ENCODE results near the gene KRT13. TPM values are rescaled to one million over a fixed set of nuclear protein-coding genes. Genes with fewer than 3 reads are reported as not detected.

KRT13 gene
- total RNA-seq, 2 donors from 2014 or later: not detected

GRCh38 chr17:41538565-41538991 is 33.2 kb upstream of the KRT13 start:
- Histone ChIP-seq H3K4me3 (no peak overlapping the region), H3K27ac (no peak overlapping the region), H3K27me3 (no peaks in the 10 kb centered on the region), H3K36me3 (replicated peaks in 1 of 2; ENCODE audit: insufficient read depth in 1 of 2, low read depth in 2 of 2) (no peaks in the 10 kb centered on the region), H3K9me3 (no peaks in the 10 kb centered on the region), H3K4me1 (no peaks in the 10 kb centered on the region)
- 70 to 74% methylated on average over 5 of the region's 5 CpGs for WGBS, 2 donors
- intact Hi-C loops (cut with DNase I): no loop called here
- DNase-seq (no peak), ATAC-seq (no peak)
- TF ChIP-seq, protein P1, sequence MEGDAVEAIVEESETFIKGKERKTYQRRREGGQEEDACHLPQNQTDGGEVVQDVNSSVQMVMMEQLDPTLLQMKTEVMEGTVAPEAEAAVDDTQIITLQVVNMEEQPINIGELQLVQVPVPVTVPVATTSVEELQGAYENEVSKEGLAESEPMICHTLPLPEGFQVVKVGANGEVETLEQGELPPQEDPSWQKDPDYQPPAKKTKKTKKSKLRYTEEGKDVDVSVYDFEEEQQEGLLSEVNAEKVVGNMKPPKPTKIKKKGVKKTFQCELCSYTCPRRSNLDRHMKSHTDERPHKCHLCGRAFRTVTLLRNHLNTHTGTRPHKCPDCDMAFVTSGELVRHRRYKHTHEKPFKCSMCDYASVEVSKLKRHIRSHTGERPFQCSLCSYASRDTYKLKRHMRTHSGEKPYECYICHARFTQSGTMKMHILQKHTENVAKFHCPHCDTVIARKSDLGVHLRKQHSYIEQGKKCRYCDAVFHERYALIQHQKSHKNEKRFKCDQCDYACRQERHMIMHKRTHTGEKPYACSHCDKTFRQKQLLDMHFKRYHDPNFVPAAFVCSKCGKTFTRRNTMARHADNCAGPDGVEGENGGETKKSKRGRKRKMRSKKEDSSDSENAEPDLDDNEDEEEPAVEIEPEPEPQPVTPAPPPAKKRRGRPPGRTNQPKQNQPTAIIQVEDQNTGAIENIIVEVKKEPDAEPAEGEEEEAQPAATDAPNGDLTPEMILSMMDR (IDR thresholded peaks at IDR 0.05): no peak
- TF ChIP-seq POLR2A (IDR thresholded peaks at IDR 0.05): no peak

- TF ChIP-seq, protein P1 (IDR thresholded peaks at IDR 0.05): no peak
- no peak for TF ChIP-seq POLR2A (IDR thresholded peaks at IDR 0.05)
- Histone ChIP-seq H3K9me3 (no peaks in the 10 kb centered on the region), H3K4me3 (no peak overlapping the region), H3K36me3 (replicated peaks in 1 of 2; ENCODE audit: insufficient read depth in 1 of 2, low read depth in 2 of 2) (no peaks in the 10 kb centered on the region), H3K27me3 (no peaks in the 10 kb centered on the region), H3K4me1 (no peaks in the 10 kb centered on the region), H3K27ac (no peak overlapping the region)
- ATAC-seq (no peak), DNase-seq (no peak)
- intact Hi-C loops (cut with DNase I): no loop called here
- WGBS, 2 donors: 85 to 89% methylated on average over 4 to 9 of the region's 9 CpGs
Measured at GRCh38 chr17:41537990-41538389, 32.6 kb upstream of the KRT13 start.

- no peak overlapping the region for H3K27ac ChIP-seq
- no peaks in the 10 kb centered on the region for H3K36me3 ChIP-seq (replicated peaks in 1 of 2; ENCODE audit: insufficient read depth in 1 of 2, low read depth in 2 of 2)
- no peaks in the 10 kb centered on the region for H3K27me3 ChIP-seq
- TF ChIP-seq POLR2A (IDR thresholded peaks at IDR 0.05): no peak
- TF ChIP-seq, protein P1 (IDR thresholded peaks at IDR 0.05): no peak
- no peak overlapping the region for H3K4me3 ChIP-seq
- H3K9me3 ChIP-seq: no peaks in the 10 kb centered on the region
- WGBS, 2 donors: 83 to 91% methylated on average over 7 of the region's 7 CpGs
- intact Hi-C loops (cut with DNase I): no loop called here
- ATAC-seq (no peak), DNase-seq (no peak)
- H3K4me1 ChIP-seq: no peaks in the 10 kb centered on the region
Measured at GRCh38 chr17:41537614-41537954, 32.2 kb upstream of the KRT13 start.

GRCh38 chr17:41536741-41537613 is 31.6 kb upstream of the KRT13 start:
- intact Hi-C loops (cut with DNase I): no loop called here
- no peaks in the 10 kb centered on the region for H3K36me3 ChIP-seq (replicated peaks in 1 of 2; ENCODE audit: insufficient read depth in 1 of 2, low read depth in 2 of 2)
- no peak for ATAC-seq
- no peaks in the 10 kb centered on the region for H3K4me1 ChIP-seq
- TF ChIP-seq, protein P1 (IDR thresholded peaks at IDR 0.05): no peak
- no peak for TF ChIP-seq POLR2A (IDR thresholded peaks at IDR 0.05)
- no peaks in the 10 kb centered on the region for H3K27me3 ChIP-seq
- H3K9me3 ChIP-seq: no peaks in the 10 kb centered on the region
- no peak for DNase-seq
- H3K27ac ChIP-seq: no peak overlapping the region
- H3K4me3 ChIP-seq: no peak overlapping the region
- 71 to 80% methylated on average over 7 of the region's 7 CpGs for WGBS, 2 donors

Measured in body of pancreas (tissue), 4 donors.